HG02759 (cell line): ENCODE data around the gene FAXDC2.
"Not testable (repeated sequence)": the region's sequence is repeated elsewhere in the genome, so short reads cannot be mapped to it uniquely, and the experiment has no call there.

Source experiments
- ATAC-seq: cut with Tn5 transposase; IDR thresholded peaks from one replicate; pipeline ENCODE4 v1.9.1; 2021; ENCODE audit warnings: mild to moderate bottlenecking, moderate library complexity; ENCODE audit not compliant: unreplicated experiment

Gene FAXDC2

GRCh38 chr5:154832804-154833203, 17.6 kb downstream of the FAXDC2 start:
- not testable (repeated sequence) for ATAC-seq

DNA sequence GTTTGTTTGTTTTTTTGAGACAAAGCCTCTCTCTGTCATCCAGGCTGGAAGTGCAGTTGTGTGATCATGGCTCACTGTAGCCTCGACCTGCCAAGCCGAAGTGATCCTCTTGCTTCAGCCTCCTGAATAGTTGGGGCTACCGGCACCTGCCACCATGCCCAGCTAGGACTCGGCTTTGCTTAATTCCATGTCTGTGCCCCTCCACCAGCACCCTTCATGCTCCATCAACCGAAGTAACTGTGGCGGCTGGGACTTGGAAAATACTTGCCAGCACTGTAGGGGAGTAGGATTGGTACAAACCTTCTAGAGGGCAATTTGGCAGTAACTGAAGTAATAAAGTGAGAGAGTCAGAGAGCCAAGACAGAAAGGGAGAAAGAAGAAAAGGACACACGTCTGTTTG, 19.0 kb downstream of the FAXDC2 start:
- no peak for ATAC-seq

DNA sequence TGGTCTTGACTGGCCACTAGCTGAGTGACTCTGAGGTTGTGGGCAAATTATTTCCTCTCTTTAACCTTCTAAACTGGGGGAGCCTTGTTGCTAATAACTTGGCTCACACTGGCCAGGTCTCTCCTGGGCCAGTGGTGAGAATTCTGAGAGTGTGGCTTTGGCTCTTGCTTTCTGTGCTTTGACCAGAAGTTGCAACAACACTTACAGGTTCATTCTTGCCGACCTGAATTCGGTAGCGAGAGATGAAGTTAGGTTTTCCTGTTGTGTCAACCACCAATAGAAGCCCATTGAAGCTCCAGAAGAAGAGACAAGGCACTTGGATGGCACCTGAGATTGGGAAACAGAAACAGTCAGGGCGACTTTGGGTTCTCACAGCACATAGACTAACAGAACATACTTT, 19.8 kb downstream of the FAXDC2 start:
- no peak for ATAC-seq

- ATAC-seq, result no peak
Measured at GRCh38 chr5:154830219-154830595, 20.2 kb downstream of the FAXDC2 start.

GRCh38 chr5:154829589-154830218, 20.7 kb downstream of the FAXDC2 start:
- no peak for ATAC-seq

- no peak for ATAC-seq
Measured at GRCh38 chr5:154829181-154829588, 21.2 kb downstream of the FAXDC2 start.

DNA sequence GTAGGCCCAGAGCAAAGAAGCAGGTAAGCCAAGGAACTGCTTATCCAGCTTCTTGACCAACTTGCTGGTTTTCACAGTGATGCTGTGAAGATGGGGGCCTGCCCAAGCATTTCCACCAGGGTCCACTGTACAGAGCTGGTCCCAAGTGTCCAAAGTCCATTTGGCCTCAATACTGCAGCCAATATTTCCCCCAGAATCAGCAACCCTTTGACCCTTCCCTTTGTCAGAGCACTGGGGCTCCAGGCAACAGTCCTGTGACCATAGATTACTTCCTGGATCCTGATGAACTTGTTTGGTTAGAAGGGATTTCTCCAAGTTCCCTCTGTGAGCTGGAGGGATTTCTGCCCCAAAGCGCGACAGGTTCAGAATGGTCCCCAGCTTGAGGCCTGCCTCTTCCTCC, 26.3 kb downstream of the FAXDC2 start:
- ATAC-seq, result no peak

- ATAC-seq, result no peak
Measured at GRCh38 chr5:154823605-154824004, 26.8 kb downstream of the FAXDC2 start.

DNA sequence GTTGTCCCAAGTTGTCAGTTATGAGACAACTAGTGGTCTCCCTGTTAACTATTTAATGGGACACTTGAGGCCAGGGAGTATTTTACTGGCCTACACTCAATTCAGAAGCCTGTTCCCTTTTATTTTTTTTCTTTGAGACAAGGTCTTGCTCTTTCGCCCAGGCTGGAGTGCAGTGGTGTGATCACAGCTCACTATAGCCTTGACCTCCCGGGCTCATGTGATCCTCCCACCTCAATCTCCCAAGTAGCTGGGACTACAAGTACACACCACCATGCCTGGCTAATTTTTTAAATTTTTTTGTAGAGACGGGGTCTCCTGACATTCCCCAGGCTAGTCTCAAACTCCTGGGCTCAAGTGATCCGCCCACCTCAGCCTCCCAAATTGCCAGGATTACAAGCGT, 27.5 kb downstream of the FAXDC2 start:
- not testable (repeated sequence) for ATAC-seq

DNA sequence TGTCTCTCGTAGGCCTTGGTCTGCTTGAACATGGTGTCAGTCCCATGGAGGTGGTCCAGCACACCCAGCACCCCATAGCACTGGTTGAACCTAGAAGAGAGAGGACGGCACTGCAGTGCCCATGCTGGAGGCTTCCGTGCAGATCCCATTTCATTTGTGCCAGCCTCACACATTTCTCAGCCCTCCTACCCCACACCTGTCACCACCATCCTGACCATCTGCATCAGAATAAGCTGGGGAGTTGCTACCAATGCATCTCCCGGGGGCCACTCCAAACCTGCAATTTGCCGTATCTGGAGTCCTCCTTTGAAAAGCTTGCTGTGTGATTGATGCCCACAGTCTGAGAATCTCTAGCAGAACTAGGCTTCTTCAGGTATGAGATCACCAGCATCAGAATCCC, 30.0 kb downstream of the FAXDC2 start:
- no peak for ATAC-seq

DNA sequence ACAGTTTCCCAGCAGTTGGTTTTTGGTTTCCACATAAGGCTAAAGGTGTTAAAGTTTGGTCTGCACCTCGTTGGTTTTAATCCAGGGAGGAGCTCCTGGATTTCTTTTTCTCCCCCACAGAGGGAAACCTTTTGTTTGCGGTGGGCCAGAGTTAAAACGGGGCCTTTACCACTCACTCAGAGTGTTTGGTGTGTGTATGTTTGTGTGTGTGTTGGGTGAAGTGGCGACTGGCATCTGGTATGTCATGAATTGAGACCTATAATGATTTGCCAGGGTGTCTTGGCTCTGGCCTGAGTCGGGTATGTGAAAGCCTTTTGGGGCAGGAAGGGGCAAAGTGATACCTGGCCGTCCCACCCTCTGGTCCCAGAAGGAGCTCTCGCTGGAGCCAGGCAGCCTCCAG, 30.9 kb downstream of the FAXDC2 start:
- no peak for ATAC-seq

DNA sequence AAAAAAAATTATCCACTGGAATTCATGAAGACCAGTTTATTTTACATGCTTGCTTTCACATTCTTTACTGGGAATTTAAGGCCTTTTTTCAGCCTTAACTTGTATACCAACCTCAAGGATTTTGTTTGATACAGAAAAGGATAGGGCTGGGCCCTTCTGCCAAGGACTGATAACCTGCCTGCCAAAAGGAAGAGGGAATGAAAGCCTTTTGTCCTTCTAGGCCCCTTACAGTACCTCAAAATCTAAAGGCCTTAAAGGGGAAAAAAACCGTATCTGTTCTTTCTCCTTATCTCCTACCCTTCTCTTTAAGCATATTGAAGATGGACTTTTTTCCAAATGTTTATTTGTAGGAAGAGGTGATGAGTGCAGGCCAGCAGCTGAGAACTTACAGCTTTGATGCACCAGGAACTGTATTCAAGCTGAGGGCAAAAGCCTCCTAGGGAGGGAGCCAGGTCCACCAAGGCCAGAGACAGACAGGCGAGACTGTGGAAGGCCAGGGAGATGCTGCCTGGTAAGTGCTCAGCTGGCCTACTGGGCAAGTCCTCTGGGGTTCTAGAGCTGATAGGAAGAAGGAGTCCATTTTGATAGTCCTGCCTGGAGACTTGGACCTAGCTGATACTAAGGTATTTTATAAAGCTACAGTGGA, 31.8 kb downstream of the FAXDC2 start:
- no peak for ATAC-seq

DNA sequence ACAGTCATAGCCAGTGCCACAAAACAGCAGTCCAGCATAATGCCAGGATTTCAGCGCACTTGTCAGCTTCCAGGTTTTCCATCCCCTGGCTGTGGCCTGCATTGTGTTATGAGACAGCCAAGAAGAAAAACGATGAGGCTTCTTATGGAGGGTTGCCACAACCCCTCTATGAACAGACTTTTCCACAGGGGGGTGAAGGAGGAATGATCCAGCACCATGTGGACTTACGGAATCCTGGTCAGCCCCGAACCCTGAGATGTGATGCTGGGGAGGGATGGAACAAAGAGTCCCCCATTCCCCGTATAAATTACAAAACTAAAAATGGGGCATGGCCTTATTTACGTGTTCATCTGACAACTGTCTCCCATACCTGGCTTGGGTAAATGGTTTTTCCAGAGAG, 32.6 kb downstream of the FAXDC2 start:
- no peak for ATAC-seq

DNA sequence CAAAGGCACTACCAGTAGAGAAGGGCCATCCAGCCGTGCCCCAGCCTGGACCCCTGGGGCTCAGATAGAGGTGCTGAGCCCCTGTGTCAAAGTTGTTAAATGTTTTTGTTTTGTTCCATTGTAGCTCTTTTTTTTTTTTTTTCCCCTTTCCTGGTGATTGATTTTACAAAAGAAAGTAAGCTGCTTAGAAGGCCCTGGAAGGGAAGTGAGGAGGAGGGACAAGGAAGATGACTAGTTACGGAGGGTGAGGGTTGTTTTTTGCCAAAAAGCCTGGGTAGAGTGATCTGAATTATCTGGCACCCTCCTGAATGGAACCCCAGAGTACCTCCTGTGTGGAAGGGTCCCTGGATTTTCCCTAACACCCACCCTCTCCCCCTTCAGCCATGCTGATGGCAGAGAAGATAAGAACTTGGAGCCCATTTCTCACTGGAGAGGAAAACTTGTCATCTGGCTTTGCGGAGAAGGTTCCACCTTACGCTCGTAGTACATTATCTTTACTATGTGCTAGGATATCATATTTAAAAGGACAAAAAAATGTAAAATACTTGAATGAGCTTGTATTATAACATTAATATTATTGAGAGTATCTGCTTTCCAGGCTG, 33.4 kb downstream of the FAXDC2 start:
- no peak for ATAC-seq

DNA sequence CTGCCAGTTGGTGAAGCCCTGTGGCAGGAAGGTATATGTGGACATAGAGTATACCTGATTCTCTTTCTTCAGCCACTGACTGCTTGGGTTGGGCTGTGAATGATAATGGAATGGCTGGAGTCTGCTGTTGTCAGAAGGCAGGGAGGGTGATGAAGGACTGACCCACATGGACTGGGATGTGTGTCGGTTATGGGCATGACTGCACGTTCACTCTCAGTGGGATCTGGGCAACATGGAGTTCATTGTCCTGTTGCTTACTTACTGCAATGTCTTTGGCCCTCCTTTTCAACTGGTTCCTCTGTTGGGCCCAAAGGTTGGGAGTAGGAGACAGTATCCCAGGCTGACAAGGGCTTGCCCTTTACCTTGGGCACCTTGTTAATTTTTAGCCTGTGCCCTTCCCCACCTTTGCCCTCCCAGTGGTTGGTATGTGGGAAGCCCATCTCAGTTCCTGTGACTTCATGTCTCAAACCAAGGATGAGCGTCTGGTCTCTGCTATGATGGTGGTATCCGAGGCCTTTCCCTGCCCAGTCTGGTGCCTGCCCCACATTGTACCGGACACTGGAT, 34.6 kb downstream of the FAXDC2 start:
- ATAC-seq, result no peak

DNA sequence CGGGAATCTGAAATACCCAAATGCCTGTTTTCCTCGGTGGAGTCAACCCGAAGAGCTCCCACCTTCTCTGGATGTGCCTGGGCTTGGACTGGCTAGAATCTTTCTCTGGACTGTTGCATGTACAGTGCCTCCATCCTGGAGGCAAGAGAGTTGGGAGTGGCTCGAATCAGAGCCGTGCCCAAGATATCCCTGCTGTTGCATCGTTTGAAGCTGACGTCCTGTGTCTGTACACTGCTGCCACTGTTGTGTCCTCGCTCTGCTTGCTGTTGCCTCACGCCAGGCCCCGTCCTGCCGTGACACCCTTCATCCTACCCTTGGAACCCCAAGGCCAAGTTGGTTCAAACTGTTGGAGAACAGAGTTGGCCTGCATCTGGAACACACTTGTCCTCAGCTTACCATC, 35.4 kb downstream of the FAXDC2 start:
- no peak for ATAC-seq

- ATAC-seq, result no peak
Measured at GRCh38 chr5:154813736-154814135, 36.7 kb downstream of the FAXDC2 start.

DNA sequence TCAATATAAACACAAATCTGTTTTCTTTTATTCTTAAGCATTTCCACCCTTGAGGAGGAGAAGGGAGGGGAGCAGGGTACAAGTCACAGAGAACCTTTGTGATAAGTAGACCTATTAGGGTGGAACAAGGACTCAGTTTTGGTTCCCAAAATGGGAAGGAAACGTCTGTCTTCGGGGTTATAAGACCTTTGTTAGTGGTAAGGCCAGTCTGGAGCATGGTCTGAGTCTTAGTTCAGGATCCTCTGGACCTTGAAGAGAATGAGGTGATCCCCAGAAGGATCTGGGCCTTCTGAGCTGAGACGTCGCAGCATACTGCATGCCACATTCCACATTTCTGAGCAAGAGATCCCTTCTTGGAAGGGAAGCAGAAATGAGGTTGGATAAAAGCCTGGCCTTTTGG, 37.2 kb downstream of the FAXDC2 start:
- ATAC-seq, result no peak

- ATAC-seq, result peak; percentile 76
Measured at GRCh38 chr5:154811653-154812465, 38.5 kb downstream of the FAXDC2 start.

GRCh38 chr5:154811239-154811638, 39.2 kb downstream of the FAXDC2 start:
- ATAC-seq, result no peak

GRCh38 chr5:154806176-154806575, 44.2 kb downstream of the FAXDC2 start:
- no peak for ATAC-seq
